Mucosa of descending colon (tissue), 3 donors: ENCODE results near the gene WDFY4. TPM values are rescaled to one million over a fixed set of nuclear protein-coding genes. Genes with fewer than 3 reads are reported as not detected.

ENCODE experiments used
- ATAC-seq: fragments of 200-7000 bp; cut with Tn5 transposase; one replicate; pipeline ENCODE4 v1.9.1; 2020; ENCODE audit warnings: mild to moderate bottlenecking, moderate library complexity
- DNase-seq, 3 donors: peaks; one replicate each; pipeline ENCODE4 v3.0.0-alpha.2; 2020
- H3K36me3 ChIP-seq: fragments of 200-600 bp; one replicate; pipeline ENCODE4 v1.8.0; 2021; ENCODE audit warnings: low read depth, mild to moderate bottlenecking
- H3K4me1 ChIP-seq: fragments of 200-600 bp; one replicate; pipeline ENCODE4 v1.8.0; 2021; ENCODE audit warnings: low read depth, mild to moderate bottlenecking
- H3K4me3 ChIP-seq: fragments of 200-600 bp; one replicate; pipeline ENCODE4 v1.8.0; 2021; ENCODE audit warnings: mild to moderate bottlenecking
- H3K9me3 ChIP-seq: fragments of 200-600 bp; one replicate; pipeline ENCODE4 v1.8.0; 2021; ENCODE audit warnings: mild to moderate bottlenecking
- intact Hi-C, 2 donors: fragments of 100-400 bp; cut with DNase I in 1 of 2; cut with micrococcal nuclease in 1 of 2; formaldehyde crosslinking; loops; one replicate each; pipeline versions ENCODE4 v1.11.0 to v1.11.1; 2022; cut with DNase I, micrococcal nuclease
- total RNA-seq, 3 donors: library from RNA; stranded (reverse); fragmentation: NEBNext Ultra II Directional in 2 of 3; extraction: Animal tissue kit (Norgen Biotek cat#: 25700) in 2 of 3; gene quantifications; one replicate each; pipeline versions ENCODE4 v1.2.1 to v1.2.4, GENCODE V29; 2021 to 2023
- TF ChIP-seq, protein P1 (sequence below): fragments of 200-600 bp; IDR thresholded peaks from one replicate; pipeline ENCODE4 v1.8.0; 2022; ENCODE audit warnings: antibody characterized with exemption, mild to moderate bottlenecking
- donor health status: DM: no; HTN: no; CAD: no; lungs with moderate emphysema.
- donor health status: DM: no; HTN: no; CAD: no.
- donor health status: DM: no; HTN: yes; CAD: no.

Gene WDFY4
- total RNA-seq, 3 donors from 2014 or later = 2.1 to 3.3 (median 2.2) TPM

- intact Hi-C loops = no loop called here
- Histone ChIP-seq H3K4me1 (no peaks in the 10 kb centered on the region), H3K9me3 (no peaks in the 10 kb centered on the region), H3K4me3 (no peak overlapping the region), H3K36me3 (no peaks in the 10 kb centered on the region)
- no peak for ATAC-seq
- DNase-seq = no peak
- TF ChIP-seq, protein P1, sequence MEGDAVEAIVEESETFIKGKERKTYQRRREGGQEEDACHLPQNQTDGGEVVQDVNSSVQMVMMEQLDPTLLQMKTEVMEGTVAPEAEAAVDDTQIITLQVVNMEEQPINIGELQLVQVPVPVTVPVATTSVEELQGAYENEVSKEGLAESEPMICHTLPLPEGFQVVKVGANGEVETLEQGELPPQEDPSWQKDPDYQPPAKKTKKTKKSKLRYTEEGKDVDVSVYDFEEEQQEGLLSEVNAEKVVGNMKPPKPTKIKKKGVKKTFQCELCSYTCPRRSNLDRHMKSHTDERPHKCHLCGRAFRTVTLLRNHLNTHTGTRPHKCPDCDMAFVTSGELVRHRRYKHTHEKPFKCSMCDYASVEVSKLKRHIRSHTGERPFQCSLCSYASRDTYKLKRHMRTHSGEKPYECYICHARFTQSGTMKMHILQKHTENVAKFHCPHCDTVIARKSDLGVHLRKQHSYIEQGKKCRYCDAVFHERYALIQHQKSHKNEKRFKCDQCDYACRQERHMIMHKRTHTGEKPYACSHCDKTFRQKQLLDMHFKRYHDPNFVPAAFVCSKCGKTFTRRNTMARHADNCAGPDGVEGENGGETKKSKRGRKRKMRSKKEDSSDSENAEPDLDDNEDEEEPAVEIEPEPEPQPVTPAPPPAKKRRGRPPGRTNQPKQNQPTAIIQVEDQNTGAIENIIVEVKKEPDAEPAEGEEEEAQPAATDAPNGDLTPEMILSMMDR = no peak
These were observed 78.8 kb downstream of the WDFY4 start for GRCh38 chr10:48763403-48763965.

DNA sequence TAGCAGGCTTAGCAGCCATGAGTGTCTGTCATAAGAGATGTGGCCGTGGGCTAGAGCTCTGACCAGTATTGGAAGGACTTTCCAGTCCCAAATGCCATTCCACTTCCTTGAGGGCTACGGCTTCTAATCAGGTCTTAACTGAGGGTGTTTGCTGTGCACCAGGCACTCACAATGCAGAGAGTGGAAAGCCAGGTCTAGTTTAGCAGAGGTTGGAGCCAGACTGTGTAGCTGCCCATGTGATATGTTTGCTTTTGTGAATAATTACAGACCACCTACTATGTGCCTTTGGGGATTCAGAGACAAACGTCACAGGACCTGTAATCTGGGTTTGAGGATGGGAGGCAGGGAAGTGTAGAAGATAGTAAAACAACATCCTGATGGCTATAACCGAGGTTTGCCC lies 79.8 kb downstream of the WDFY4 start:
- intact Hi-C loops = no loop called here
- DNase-seq (no peak), ATAC-seq (no peak)
- Histone ChIP-seq H3K4me1 (no peaks in the 10 kb centered on the region), H3K4me3 (no peak overlapping the region), H3K36me3 (no peaks in the 10 kb centered on the region), H3K9me3 (no peaks in the 10 kb centered on the region)
- TF ChIP-seq, protein P1 = no peak

- H3K4me3 ChIP-seq = no peak overlapping the region
These were observed 80.4 kb downstream of the WDFY4 start for GRCh38 chr10:48765039-48765438.

DNA sequence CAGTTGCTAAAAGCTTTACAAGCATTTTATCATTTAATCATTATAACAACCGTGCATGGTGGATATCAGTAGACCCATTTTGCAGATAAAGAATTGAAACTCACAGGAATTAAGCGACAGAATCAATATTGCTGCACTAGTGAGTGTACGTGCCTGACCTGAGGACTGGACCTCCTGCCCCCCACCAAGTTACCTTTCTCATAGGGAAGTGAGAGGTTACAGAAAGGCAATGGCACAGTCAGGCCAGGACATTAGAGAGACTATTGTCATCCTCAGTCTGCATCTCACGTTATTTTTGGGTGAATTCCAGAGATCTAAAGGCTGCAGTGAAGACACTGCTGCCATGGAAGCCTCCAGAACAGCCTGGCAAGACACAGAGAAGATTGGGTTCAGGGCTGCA lies 80.9 kb downstream of the WDFY4 start:
- ATAC-seq = no peak
- intact Hi-C loops = no loop called here
- TF ChIP-seq, protein P1 = no peak
- Histone ChIP-seq H3K9me3 (no peaks in the 10 kb centered on the region), H3K4me3 (no peak overlapping the region), H3K36me3 (no peaks in the 10 kb centered on the region), H3K4me1 (no peaks in the 10 kb centered on the region)
- no peak for DNase-seq

More at GRCh38 chr10:48765039-48765438, 80.4 kb downstream of the WDFY4 start:
- DNase-seq (no peak), ATAC-seq (no peak)
- TF ChIP-seq, protein P1 = no peak
- intact Hi-C loops = no loop called here
- no peaks in the 10 kb centered on the region for H3K36me3 ChIP-seq
- H3K9me3 ChIP-seq = no peaks in the 10 kb centered on the region
- H3K4me1 ChIP-seq = no peaks in the 10 kb centered on the region

DNA sequence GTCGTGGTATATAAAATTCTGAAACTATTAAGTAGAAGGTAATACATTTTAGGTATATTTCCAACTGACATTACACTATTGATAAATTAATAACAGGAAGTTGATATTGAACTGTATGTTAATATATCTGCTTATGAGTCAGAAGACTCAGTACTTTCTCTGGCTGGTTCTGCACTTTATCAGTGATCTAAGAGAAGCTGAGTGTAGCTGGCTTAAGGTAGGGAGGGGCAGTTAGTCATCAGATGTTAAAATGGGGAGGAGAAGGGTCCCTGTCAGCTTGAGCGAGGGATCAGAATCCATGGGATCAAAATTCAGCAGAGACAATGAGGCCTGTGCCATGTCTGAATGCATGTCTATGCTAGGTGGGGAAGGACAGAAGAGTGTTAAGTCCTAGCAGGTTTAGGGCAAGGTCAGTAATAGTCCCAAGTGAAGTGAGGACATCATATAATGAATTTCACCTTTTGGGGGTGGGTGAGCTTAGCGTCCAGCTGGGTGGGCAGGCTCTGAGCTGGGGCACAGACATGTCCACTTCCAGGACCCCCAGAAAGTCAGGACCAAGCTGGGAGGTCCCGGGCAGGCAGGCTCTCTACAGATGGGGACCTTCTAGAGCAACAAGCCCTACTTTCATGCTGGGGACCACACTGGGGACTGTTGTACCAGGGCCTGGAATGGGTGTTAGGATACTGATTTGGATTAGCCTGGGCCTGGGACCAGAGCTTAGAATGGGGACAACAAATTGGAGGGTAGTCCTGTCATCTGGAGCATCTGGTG lies 82.9 kb downstream of the WDFY4 start:
- ATAC-seq (no peak), DNase-seq (no peak)
- intact Hi-C loops = no loop called here

More for the DNA sequence above, 82.9 kb downstream of the WDFY4 start:
- no peaks in the 10 kb centered on the region for H3K4me1 ChIP-seq
- H3K9me3 ChIP-seq = no peaks in the 10 kb centered on the region
- H3K36me3 ChIP-seq = no peaks in the 10 kb centered on the region
- TF ChIP-seq, protein P1 = no peak
- H3K4me3 ChIP-seq = no peak overlapping the region
